Prostate gland (tissue), 2 donors: Measurements from ENCODE around the gene GRID1. TPM values are rescaled to one million over a fixed set of nuclear protein-coding genes. Genes with fewer than 3 reads are reported as not detected.

Experiments used
- DNase-seq: peaks from one replicate; pipeline ENCODE4 v3.0.0-alpha.2; 2019; ENCODE audit warnings: low spot score
- H3K27ac ChIP-seq, 2 donors: fragments of 200-600 bp; sonication (generic); 2 replicates each; pipeline ENCODE4 v1.5.1; 2017 to 2019
- H3K27me3 ChIP-seq: fragments of 200-600 bp; sonication (generic); replicated peaks from 2 replicates; pipeline ENCODE4 v1.5.1; 2019; ENCODE audit not compliant: insufficient read depth
- H3K36me3 ChIP-seq, 2 donors: fragments of 200-600 bp; sonication (generic); 1 replicate in 1 of 2; 2 replicates in 1 of 2; pipeline versions ENCODE4 v1.5.1 to v1.8.1; 2017 to 2019
- H3K4me1 ChIP-seq: fragments of 200-600 bp; sonication (generic); replicated peaks from 2 replicates; pipeline ENCODE4 v1.5.1; 2019
- H3K4me3 ChIP-seq, 2 donors: fragments of 200-600 bp; sonication (generic); 2 replicates each; pipeline ENCODE4 v1.5.1; 2017 to 2019
- H3K9me3 ChIP-seq: fragments of 200-600 bp; sonication (generic); 2 replicates; pipeline ENCODE4 v1.5.1; 2017
- POLR2A ChIP-seq: fragments of 450-650 bp; IDR thresholded peaks from one replicate; pipeline ENCODE4 v1.6.1; 2016; ENCODE audit warnings: antibody characterized with exemption, mild to moderate bottlenecking
- POLR2AphosphoS5 ChIP-seq: sonication (generic); formaldehyde crosslinking; IDR thresholded peaks from one replicate; pipeline ENCODE4 v1.6.1; 2017; ENCODE audit warnings: antibody characterized with exemption
- WGBS: methylation state at CpG from one replicate; pipeline ENCODE4 v1.1.5; 2018; 5-methylcytosine and 5-hydroxymethylcytosine counted together
- intact Hi-C: fragments of 100-400 bp; cut with DNase I; formaldehyde crosslinking; loops from one replicate; pipeline ENCODE4 v1.14.2; 2022
- total RNA-seq, 2 donors: library from RNA; depleted of rRNA; stranded (reverse); fragments of >200 nt; gene quantifications; one replicate each; pipeline ENCODE4 v1.1.0, GENCODE V29; 2016
- TF ChIP-seq, protein P1 (sequence below), 4 experiments: fragments of 200-600 bp in 2 of 4; fragments of 450-650 bp in 2 of 4; sonication (generic) in 2 of 4; IDR thresholded peaks; 1 replicate in 3 of 4; 2 replicates in 1 of 4; pipeline ENCODE4 v1.5.1; 2016 to 2019; ENCODE audit warnings: antibody characterized with exemption in 4 of 4, mild to moderate bottlenecking in 2 of 4, moderate library complexity in 2 of 4

The GRID1 gene
- total RNA-seq, 2 donors from 2014 or later = 1.0 to 10.0 TPM

DNA sequence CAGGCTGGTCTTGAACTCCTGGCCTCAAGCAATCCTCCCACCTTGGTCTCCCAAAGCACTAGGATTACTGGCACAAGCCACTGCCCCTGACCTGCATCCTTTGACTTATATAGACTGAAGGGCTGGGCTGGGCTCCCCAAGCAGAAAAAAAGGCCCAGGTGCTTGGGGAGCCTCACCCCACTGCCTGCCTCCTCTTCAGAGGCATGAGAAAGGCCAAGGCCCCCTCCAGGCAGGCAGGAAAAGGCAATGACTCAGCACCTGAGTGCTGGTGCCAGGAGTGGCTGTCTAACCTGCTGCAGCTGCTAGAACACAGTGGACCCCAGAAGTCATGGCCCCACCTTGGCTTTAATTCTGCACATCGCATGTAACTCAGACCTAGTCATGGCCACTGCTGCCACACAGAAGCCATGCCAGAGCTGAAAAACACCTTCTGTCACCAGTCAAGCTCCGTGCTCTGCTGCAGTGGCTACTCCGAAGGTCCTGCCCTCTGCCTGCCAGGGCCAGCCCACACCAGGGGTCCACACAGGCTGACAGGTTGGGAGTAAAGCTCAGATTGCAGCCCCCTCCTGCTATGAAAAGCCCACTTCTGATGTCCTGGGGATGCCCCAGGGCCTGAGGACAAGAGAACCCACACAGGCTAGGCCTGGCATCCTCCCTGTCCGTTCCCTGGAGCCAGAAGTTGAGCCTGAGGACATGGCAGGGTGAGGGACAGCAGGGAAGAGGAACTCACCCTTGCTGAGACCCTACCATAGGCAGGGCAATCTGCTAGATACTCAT lies 48.5 kb downstream of the GRID1 start:
- H3K4me3 ChIP-seq = no peak overlapping the region
- H3K4me1 ChIP-seq = no peaks in the 10 kb centered on the region
- 74% methylated on average over 4 of the region's 4 CpGs for WGBS
- TF ChIP-seq, protein P1, sequence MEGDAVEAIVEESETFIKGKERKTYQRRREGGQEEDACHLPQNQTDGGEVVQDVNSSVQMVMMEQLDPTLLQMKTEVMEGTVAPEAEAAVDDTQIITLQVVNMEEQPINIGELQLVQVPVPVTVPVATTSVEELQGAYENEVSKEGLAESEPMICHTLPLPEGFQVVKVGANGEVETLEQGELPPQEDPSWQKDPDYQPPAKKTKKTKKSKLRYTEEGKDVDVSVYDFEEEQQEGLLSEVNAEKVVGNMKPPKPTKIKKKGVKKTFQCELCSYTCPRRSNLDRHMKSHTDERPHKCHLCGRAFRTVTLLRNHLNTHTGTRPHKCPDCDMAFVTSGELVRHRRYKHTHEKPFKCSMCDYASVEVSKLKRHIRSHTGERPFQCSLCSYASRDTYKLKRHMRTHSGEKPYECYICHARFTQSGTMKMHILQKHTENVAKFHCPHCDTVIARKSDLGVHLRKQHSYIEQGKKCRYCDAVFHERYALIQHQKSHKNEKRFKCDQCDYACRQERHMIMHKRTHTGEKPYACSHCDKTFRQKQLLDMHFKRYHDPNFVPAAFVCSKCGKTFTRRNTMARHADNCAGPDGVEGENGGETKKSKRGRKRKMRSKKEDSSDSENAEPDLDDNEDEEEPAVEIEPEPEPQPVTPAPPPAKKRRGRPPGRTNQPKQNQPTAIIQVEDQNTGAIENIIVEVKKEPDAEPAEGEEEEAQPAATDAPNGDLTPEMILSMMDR (IDR thresholded peaks at IDR 0.05) = no peak
- no peak for TF ChIP-seq POLR2A
- H3K9me3 ChIP-seq = no peaks in the 10 kb centered on the region
- H3K27me3 ChIP-seq = no peaks in the 10 kb centered on the region
- intact Hi-C loops = no loop called here
- H3K27ac ChIP-seq = no peak overlapping the region
- DNase-seq = no peak
- no peaks in the 10 kb centered on the region for H3K36me3 ChIP-seq

DNA sequence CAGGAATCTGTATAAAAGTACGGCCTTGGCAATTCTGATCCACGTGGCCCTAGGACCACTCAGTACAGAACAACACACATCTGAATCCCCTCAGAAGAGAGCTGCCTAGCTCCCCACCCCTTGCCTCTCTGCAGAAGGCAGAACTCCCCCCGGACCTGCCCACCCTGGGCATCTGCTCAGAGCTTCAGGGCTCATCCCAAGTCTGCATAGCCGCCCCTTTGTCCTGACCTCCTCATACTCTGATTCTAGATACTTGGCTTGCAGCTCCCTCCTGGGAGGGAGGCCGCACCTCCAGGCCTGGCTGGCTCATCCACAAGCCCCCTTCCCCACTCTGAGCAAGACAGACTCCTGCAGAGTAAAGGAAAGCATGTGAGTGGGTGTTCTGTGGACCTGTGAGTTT lies 49.6 kb downstream of the GRID1 start:
- 85% methylated on average over 5 of the region's 5 CpGs for WGBS
- Histone ChIP-seq H3K27ac (no peak overlapping the region), H3K9me3 (no peaks in the 10 kb centered on the region), H3K27me3 (no peaks in the 10 kb centered on the region), H3K4me3 (no peak overlapping the region), H3K4me1 (no peaks in the 10 kb centered on the region), H3K36me3 (no peaks in the 10 kb centered on the region)
- intact Hi-C loops = no loop called here
- TF ChIP-seq POLR2AphosphoS5 (no peak), POLR2A (no peak)
- TF ChIP-seq, protein P1 (IDR thresholded peaks at IDR 0.05) = no peak
- DNase-seq = no peak

DNA sequence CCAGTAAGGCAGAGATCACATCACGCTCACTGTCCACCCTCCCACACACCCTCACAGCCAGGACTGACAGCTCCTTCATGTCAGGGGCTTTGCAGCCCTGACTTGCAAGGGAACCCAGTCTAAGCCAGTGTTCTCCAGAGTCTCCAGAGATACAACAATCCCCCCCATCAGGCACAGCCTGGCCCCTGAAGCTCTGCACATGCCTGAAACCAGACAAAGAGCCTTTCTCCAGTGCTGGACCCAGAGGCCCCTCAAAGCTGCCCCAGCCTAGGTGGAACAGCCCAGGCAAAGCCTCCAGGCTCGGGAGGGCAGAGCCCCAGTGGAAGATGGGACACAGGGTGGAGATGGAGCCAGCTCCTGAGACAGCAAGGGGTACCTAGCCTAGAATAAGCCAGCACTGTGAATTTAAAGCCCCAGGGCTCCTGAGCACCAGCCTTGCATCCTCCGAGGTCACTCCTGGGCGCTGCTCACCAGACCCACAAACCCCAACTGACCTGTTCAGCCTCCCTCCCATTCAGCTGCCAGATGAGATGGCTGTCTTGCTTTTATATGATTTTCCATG lies 50.2 kb downstream of the GRID1 start:
- DNase-seq = no peak
- Histone ChIP-seq H3K36me3 (no peaks in the 10 kb centered on the region), H3K27ac (no peak overlapping the region), H3K27me3 (no peaks in the 10 kb centered on the region), H3K4me1 (no peaks in the 10 kb centered on the region), H3K9me3 (no peaks in the 10 kb centered on the region), H3K4me3 (no peak overlapping the region)
- 81% methylated on average over 4 of the region's 4 CpGs for WGBS
- TF ChIP-seq POLR2A (no peak), POLR2AphosphoS5 (no peak)
- TF ChIP-seq, protein P1 (IDR thresholded peaks at IDR 0.05) = no peak
- intact Hi-C loops = no loop called here

DNA sequence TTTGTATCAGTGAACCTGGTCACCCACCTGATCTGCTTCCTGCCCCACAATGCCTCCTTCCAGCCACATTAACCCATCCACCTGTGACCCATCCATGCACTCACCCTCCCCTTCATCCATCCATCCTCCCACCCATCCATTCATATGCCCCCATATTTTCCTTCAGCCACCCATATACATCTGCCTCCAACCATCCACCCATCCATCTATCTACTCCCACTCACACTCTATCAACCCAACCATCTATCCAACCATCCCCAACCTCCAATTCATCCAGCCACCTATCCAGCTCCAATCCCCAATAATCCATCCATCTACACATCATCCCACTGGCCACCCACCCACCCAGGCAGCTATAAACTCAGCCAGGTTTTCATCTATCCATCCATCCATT lies 51.0 kb downstream of the GRID1 start:
- Histone ChIP-seq H3K27me3 (no peaks in the 10 kb centered on the region), H3K4me1 (no peaks in the 10 kb centered on the region), H3K36me3 (no peaks in the 10 kb centered on the region), H3K27ac (no peak overlapping the region), H3K4me3 (no peak overlapping the region), H3K9me3 (no peaks in the 10 kb centered on the region)
- TF ChIP-seq POLR2A (no peak), POLR2AphosphoS5 (no peak)
- TF ChIP-seq, protein P1 (IDR thresholded peaks at IDR 0.05) = no peak
- intact Hi-C loops = no loop called here
- no peak for DNase-seq
